GM12878 (cell line): ENCODE data around the gene AADAT.

Experiments
- ATF3 ChIP-seq: IDR thresholded peaks from 2 replicates; pipeline ENCODE4 v1.6.1; 2011; ENCODE audit warnings: low read depth, mild to moderate bottlenecking, low read length, moderate library complexity, borderline replicate concordance; ENCODE audit errors: extremely low read depth
- ATF7 ChIP-seq: fragments of 450-650 bp; IDR thresholded peaks from 2 replicates; pipeline ENCODE4 v1.6.1; 2016; ENCODE audit warnings: low read depth, mild to moderate bottlenecking
- EP300 ChIP-seq, 2 experiments: fragments of 150-350 bp in 1 of 2; IDR thresholded peaks; 2 replicates each; pipeline ENCODE4 v1.6.1; 2011 to 2012; ENCODE audit warnings: low read depth in 2 of 2, low read length in 2 of 2, borderline replicate concordance in 1 of 2, improper control_type of control experiment in 1 of 2, inconsistent platforms in 1 of 2; ENCODE audit not compliant: control insufficient read depth in 1 of 2
- FOS ChIP-seq: IDR thresholded peaks from 3 replicates; pipeline ENCODE4 v1.6.1; 2011; ENCODE audit warnings: borderline replicate concordance; ENCODE audit not compliant: insufficient read length; ENCODE audit errors: extremely low read depth
- USF2 ChIP-seq: IDR thresholded peaks from 2 replicates; pipeline ENCODE4 v1.6.1; 2011; ENCODE audit warnings: low read depth, low read length, improper control_type of control experiment, borderline replicate concordance
- TF ChIP-seq, protein P1 (sequence below): fragments of 450-650 bp; IDR thresholded peaks from 2 replicates; pipeline ENCODE4 v1.6.1; 2017; ENCODE audit warnings: antibody characterized with exemption, mild to moderate bottlenecking, moderate library complexity
- TF ChIP-seq, protein P2 (sequence below): fragments of 450-650 bp; IDR thresholded peaks from 2 replicates; pipeline ENCODE4 v1.6.1; 2017; ENCODE audit warnings: mild to moderate bottlenecking, moderate library complexity

DNA sequence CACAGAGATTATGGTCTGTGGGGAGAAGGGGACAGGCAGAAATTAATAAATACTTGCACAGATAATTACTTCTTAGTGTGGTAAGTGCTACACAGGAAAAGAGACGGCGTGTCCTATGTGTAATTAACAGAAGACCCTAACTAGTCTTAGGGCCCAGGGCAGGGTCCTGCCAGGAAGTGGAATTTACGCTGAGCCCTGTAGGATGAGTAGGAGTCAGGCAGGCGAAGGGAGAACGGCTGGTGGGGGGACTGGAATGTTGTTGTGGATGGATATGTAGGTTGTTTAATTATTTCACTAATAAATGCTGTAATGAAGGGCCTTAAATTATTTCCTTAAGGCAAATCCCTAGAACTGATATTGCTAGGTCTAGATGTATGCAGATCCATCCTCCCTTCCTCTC, 36.8 kb downstream of the AADAT start:
- TF ChIP-seq, protein P1, sequence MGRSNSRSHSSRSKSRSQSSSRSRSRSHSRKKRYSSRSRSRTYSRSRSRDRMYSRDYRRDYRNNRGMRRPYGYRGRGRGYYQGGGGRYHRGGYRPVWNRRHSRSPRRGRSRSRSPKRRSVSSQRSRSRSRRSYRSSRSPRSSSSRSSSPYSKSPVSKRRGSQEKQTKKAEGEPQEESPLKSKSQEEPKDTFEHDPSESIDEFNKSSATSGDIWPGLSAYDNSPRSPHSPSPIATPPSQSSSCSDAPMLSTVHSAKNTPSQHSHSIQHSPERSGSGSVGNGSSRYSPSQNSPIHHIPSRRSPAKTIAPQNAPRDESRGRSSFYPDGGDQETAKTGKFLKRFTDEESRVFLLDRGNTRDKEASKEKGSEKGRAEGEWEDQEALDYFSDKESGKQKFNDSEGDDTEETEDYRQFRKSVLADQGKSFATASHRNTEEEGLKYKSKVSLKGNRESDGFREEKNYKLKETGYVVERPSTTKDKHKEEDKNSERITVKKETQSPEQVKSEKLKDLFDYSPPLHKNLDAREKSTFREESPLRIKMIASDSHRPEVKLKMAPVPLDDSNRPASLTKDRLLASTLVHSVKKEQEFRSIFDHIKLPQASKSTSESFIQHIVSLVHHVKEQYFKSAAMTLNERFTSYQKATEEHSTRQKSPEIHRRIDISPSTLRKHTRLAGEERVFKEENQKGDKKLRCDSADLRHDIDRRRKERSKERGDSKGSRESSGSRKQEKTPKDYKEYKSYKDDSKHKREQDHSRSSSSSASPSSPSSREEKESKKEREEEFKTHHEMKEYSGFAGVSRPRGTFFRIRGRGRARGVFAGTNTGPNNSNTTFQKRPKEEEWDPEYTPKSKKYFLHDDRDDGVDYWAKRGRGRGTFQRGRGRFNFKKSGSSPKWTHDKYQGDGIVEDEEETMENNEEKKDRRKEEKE = no peak
- TF ChIP-seq EP300 (IDR thresholded peaks at IDR 0.05; ENCODE audit: borderline replicate concordance in 1 of 2, control insufficient read depth in 1 of 2, low read depth in 2 of 2, low read length in 2 of 2) (no peak), USF2 (no peak), ATF7 (no peak), ATF3 (no peak), FOS (no peak)
- TF ChIP-seq, protein P2, sequence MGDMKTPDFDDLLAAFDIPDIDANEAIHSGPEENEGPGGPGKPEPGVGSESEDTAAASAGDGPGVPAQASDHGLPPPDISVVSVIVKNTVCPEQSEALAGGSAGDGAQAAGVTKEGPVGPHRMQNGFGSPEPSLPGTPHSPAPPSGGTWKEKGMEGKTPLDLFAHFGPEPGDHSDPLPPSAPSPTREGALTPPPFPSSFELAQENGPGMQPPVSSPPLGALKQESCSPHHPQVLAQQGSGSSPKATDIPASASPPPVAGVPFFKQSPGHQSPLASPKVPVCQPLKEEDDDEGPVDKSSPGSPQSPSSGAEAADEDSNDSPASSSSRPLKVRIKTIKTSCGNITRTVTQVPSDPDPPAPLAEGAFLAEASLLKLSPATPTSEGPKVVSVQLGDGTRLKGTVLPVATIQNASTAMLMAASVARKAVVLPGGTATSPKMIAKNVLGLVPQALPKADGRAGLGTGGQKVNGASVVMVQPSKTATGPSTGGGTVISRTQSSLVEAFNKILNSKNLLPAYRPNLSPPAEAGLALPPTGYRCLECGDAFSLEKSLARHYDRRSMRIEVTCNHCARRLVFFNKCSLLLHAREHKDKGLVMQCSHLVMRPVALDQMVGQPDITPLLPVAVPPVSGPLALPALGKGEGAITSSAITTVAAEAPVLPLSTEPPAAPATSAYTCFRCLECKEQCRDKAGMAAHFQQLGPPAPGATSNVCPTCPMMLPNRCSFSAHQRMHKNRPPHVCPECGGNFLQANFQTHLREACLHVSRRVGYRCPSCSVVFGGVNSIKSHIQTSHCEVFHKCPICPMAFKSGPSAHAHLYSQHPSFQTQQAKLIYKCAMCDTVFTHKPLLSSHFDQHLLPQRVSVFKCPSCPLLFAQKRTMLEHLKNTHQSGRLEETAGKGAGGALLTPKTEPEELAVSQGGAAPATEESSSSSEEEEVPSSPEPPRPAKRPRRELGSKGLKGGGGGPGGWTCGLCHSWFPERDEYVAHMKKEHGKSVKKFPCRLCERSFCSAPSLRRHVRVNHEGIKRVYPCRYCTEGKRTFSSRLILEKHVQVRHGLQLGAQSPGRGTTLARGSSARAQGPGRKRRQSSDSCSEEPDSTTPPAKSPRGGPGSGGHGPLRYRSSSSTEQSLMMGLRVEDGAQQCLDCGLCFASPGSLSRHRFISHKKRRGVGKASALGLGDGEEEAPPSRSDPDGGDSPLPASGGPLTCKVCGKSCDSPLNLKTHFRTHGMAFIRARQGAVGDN = no peak
